ENCODE results near the gene LRP10.

DNA sequence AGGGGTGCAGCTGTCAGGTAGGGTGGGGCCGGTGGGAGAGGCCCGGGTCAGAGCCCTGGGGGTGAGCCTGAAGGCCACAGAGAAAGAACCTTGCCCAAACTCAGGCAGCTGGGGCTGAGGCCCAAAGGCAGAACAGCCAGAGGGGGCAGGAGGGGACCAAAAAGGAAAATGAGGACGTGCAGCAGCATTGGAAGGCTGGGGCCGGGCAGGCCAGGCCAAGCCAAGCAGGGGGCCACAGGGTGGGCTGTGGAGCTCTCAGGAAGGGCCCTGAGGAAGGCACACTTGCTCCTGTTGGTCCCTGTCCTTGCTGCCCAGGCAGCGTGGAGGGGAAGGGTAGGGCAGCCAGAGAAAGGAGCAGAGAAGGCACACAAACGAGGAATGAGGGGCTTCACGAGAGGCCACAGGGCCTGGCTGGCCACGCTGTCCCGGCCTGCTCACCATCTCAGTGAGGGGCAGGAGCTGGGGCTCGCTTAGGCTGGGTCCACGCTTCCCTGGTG lies 24.7 kb upstream of the LRP10 start:
- TF ChIP-seq, protein P1, sequence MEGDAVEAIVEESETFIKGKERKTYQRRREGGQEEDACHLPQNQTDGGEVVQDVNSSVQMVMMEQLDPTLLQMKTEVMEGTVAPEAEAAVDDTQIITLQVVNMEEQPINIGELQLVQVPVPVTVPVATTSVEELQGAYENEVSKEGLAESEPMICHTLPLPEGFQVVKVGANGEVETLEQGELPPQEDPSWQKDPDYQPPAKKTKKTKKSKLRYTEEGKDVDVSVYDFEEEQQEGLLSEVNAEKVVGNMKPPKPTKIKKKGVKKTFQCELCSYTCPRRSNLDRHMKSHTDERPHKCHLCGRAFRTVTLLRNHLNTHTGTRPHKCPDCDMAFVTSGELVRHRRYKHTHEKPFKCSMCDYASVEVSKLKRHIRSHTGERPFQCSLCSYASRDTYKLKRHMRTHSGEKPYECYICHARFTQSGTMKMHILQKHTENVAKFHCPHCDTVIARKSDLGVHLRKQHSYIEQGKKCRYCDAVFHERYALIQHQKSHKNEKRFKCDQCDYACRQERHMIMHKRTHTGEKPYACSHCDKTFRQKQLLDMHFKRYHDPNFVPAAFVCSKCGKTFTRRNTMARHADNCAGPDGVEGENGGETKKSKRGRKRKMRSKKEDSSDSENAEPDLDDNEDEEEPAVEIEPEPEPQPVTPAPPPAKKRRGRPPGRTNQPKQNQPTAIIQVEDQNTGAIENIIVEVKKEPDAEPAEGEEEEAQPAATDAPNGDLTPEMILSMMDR (IDR thresholded peaks at IDR 0.05) = no peak
- TF ChIP-seq EP300 (IDR thresholded peaks at IDR 0.05) = no peak
- no peak for TF ChIP-seq POLR2A (IDR thresholded peaks at IDR 0.05)

All from upper lobe of left lung (tissue), 4 donors.